ENCODE results near the gene WASHC4.

The WASHC4 gene

GRCh38 chr12:105212438-105212837 is 104.9 kb downstream of the WASHC4 start:
- no peak for DNase-seq

GRCh38 chr12:105214148-105214547 is 106.6 kb downstream of the WASHC4 start:
- DNase-seq: no peak

GRCh38 chr12:105214670-105215375 is 107.3 kb downstream of the WASHC4 start:
- DNase-seq: peak; percentile 58

GRCh38 chr12:105218434-105218833 is 110.9 kb downstream of the WASHC4 start:
- DNase-seq: no peak
